GM18858 (cell line): ENCODE data around the gene ABCC12.

Source experiments
- ATAC-seq: cut with Tn5 transposase; IDR thresholded peaks from one replicate; pipeline ENCODE4 v1.9.1; 2021; ENCODE audit not compliant: unreplicated experiment

Gene ABCC12

DNA sequence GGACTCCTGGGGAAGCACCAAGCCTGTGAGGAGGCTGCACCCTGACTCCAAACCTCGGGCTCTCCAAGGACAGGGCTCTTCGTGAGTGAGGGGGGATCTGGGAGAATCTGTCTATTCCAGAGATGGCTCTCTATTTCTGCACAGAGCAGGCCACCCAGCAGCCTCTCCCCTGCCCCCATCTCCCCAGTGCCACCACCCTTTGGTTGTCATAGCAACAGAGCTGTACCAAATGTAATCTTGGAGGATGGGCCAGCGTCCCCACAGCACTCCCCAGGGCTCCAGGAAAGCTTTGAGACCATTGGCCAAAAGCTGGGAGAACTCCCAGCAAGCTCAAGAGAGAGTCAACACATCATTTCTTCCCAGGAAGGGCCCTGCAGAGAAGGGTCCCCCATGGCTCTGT lies 49.3 kb downstream of the ABCC12 start:
- no peak for ATAC-seq
